C4-2B (cell line): ENCODE measurements around the gene SLC6A8.
A peak's percentile ranks its signal among the peaks of the same experiment; 100 is the strongest.

ENCODE experiments used
- H3K27ac ChIP-seq: fragments of 450-650 bp; 2 replicates; pipeline ENCODE4 v1.5.1; 2017
- CTCF ChIP-seq: fragments of 450-650 bp; conservative IDR thresholded peaks from 2 replicates; pipeline ENCODE4 v1.5.1; 2017; ENCODE audit warnings: mild to moderate bottlenecking
- ZFX ChIP-seq: fragments of 450-650 bp; IDR thresholded peaks from 2 replicates; pipeline ENCODE4 v1.6.1; 2017

Gene SLC6A8

GRCh38 chrX:153645921-153646488 lies 41.7 kb upstream of the SLC6A8 start:
- no peak for TF ChIP-seq CTCF
- TF ChIP-seq ZFX, result no peak
- H3K27ac ChIP-seq, result no peak overlapping the region

- no peak for TF ChIP-seq ZFX
- no peak for TF ChIP-seq CTCF
- H3K27ac ChIP-seq, result peak within 1 kb of the TSS; percentile 81
These were observed 40.9 kb upstream of the SLC6A8 start, which contains the start of gene DUSP9 for GRCh38 chrX:153646620-153647373. TSS of gene DUSP9 (plus strand) at chrX:153647203. CDS start at chrX:153647954, 751 bp downstream.

- 0 out of 2 replicates have a peak, but pooled peaks have one; percentile 41 for TF ChIP-seq ZFX
- no peak for TF ChIP-seq CTCF
- H3K27ac ChIP-seq, result peak overlapping the region; percentile 81
These were observed 40.0 kb upstream of the SLC6A8 start for GRCh38 chrX:153647461-153648357.

GRCh38 chrX:153648358-153649177 lies 39.2 kb upstream of the SLC6A8 start:
- no peak for TF ChIP-seq ZFX
- H3K27ac ChIP-seq, result no peak overlapping the region

GRCh38 chrX:153649178-153649914 lies 38.4 kb upstream of the SLC6A8 start:
- no peak overlapping the region for H3K27ac ChIP-seq
- TF ChIP-seq ZFX (no peak), CTCF (peak; percentile 42)

GRCh38 chrX:153649915-153650782 lies 37.6 kb upstream of the SLC6A8 start:
- H3K27ac ChIP-seq, result no peak overlapping the region

More at GRCh38 chrX:153649915-153650782, 37.6 kb upstream of the SLC6A8 start:
- TF ChIP-seq ZFX, result no peak
- TF ChIP-seq CTCF, result peak; percentile 21
